ENCODE measurements around the gene CBFA2T2. TPM values are rescaled to one million over a fixed set of nuclear protein-coding genes. Genes with fewer than 3 reads are reported as not detected.
"Not testable (repeated sequence)": the region's sequence is repeated elsewhere in the genome, so short reads cannot be mapped to it uniquely, and the experiment has no call there.

The CBFA2T2 gene
- total RNA-seq, 1 experiment from 2014 or later, result 13.1 TPM

- Histone ChIP-seq H3K27ac (ENCODE audit: low read depth, low read length, poor library complexity, severe bottlenecking) (no peak overlapping the region), H3K27me3 (replicated peaks; ENCODE audit: insufficient read depth, low read depth, low read length, poor library complexity) (no peaks in the 10 kb centered on the region), H3K4me3 (ENCODE audit: low read depth, low read length, poor library complexity, severe bottlenecking) (no peak overlapping the region), H3K9me3 (ENCODE audit: low read depth, low read length, poor library complexity, severe bottlenecking) (no peaks in the 10 kb centered on the region), H3K4me1 (ENCODE audit: insufficient read depth, low read length, poor library complexity, severe bottlenecking) (peaks cover 25% of the 10 kb centered on the region), H3K36me3 (ENCODE audit: insufficient read depth, low read length, poor library complexity, severe bottlenecking) (no peaks in the 10 kb centered on the region)
- no TSS peak for BruUV-seq (replicated peaks)
- ChIA-PET POLR2A (ENCODE audit: low non-redundant PET) (no interaction called here), CTCF (no interaction called here)
- TF ChIP-seq CTCF (conservative IDR thresholded peaks at IDR 0.05; ENCODE audit: low read depth, low read length) (no peak), EZH2 (IDR thresholded peaks at IDR 0.05; ENCODE audit: borderline replicate concordance, low read depth, low read length, poor library complexity, severe bottlenecking) (no peak)
- DNase-seq (ENCODE audit: low spot score), result no peak
- intact Hi-C loops (cut with micrococcal nuclease; ENCODE audit: unreplicated experiment), result no loop called here
These were observed 69.3 kb downstream of the CBFA2T2 start for GRCh38 chr20:33559212-33559611.

- intact Hi-C loops (cut with micrococcal nuclease; ENCODE audit: unreplicated experiment), result no loop called here
- ChIA-PET CTCF (no interaction called here), POLR2A (ENCODE audit: low non-redundant PET) (no interaction called here)
- Histone ChIP-seq H3K9me3 (ENCODE audit: low read depth, low read length, poor library complexity, severe bottlenecking) (no peaks in the 10 kb centered on the region), H3K27ac (ENCODE audit: low read depth, low read length, poor library complexity, severe bottlenecking) (no peak overlapping the region), H3K36me3 (ENCODE audit: insufficient read depth, low read length, poor library complexity, severe bottlenecking) (no peaks in the 10 kb centered on the region), H3K4me1 (ENCODE audit: insufficient read depth, low read length, poor library complexity, severe bottlenecking) (peaks cover 16% of the 10 kb centered on the region), H3K27me3 (replicated peaks; ENCODE audit: insufficient read depth, low read depth, low read length, poor library complexity) (no peaks in the 10 kb centered on the region), H3K4me3 (ENCODE audit: low read depth, low read length, poor library complexity, severe bottlenecking) (no peak overlapping the region)
- no peak for DNase-seq (ENCODE audit: low spot score)
- no TSS peak for BruUV-seq (replicated peaks)
- TF ChIP-seq CTCF (conservative IDR thresholded peaks at IDR 0.05; ENCODE audit: low read depth, low read length) (no peak), EZH2 (IDR thresholded peaks at IDR 0.05; ENCODE audit: borderline replicate concordance, low read depth, low read length, poor library complexity, severe bottlenecking) (no peak)
These were observed 70.1 kb downstream of the CBFA2T2 start for GRCh38 chr20:33560026-33560425.

- H3K36me3 ChIP-seq (ENCODE audit: insufficient read depth, low read length, poor library complexity, severe bottlenecking); POLR2A ChIA-PET (ENCODE audit: low non-redundant PET); intact Hi-C loops (cut with micrococcal nuclease; ENCODE audit: unreplicated experiment); H3K27ac ChIP-seq (ENCODE audit: low read depth, low read length, poor library complexity, severe bottlenecking); H3K9me3 ChIP-seq (ENCODE audit: low read depth, low read length, poor library complexity, severe bottlenecking); H3K27me3 ChIP-seq (replicated peaks; ENCODE audit: insufficient read depth, low read depth, low read length, poor library complexity); DNase-seq (ENCODE audit: low spot score); BruUV-seq (replicated peaks); CTCF ChIA-PET; H3K4me3 ChIP-seq (ENCODE audit: low read depth, low read length, poor library complexity, severe bottlenecking): not testable (repeated sequence)
- peaks cover 10% of the 10 kb centered on the region for H3K4me1 ChIP-seq (ENCODE audit: insufficient read depth, low read length, poor library complexity, severe bottlenecking)
These were observed 71.2 kb downstream of the CBFA2T2 start for GRCh38 chr20:33561053-33561452.

Data from A673 (cell line).